HG02870 (cell line): ENCODE measurements around the gene GNB1.

Source experiments
- ATAC-seq: cut with Tn5 transposase; IDR thresholded peaks from one replicate; pipeline ENCODE4 v1.9.1; 2021; ENCODE audit warnings: mild to moderate bottlenecking, moderate library complexity; ENCODE audit not compliant: unreplicated experiment

The GNB1 gene

DNA sequence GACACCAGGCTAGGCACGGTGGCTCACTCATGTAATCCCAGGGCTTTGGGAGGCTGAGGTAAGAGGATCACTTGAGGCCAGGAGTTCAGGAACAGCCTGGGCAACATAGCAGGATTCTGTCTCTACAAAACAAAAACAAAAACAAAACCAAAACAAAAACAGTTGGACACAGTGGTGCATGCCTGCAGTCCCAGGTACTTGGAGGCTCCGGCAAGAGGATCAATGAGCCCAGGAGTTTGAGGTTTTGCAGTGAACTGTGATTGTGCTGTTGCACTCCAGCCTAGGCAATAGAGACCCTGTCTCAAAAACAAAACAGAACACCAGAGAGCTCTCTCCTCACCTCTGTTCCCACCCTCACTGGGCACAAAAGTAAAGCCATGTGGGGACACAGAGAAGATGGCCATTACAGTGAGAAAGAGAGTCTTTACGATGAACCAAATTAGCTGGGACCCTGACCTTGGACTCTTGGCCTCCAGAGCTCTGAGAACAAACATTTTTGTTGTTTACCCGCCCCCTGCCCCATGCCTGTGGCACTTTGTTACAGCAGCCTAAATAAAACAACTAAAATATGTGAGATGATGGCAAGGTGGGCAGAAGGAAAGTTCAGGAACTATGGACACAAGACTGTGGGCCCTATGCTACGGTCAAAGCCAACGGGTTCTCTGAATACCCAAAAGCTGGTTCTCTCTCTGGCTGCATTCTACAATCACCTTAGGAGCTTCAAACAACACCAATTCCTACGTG lies 122.5 kb downstream of the GNB1 start:
- no peak for ATAC-seq

DNA sequence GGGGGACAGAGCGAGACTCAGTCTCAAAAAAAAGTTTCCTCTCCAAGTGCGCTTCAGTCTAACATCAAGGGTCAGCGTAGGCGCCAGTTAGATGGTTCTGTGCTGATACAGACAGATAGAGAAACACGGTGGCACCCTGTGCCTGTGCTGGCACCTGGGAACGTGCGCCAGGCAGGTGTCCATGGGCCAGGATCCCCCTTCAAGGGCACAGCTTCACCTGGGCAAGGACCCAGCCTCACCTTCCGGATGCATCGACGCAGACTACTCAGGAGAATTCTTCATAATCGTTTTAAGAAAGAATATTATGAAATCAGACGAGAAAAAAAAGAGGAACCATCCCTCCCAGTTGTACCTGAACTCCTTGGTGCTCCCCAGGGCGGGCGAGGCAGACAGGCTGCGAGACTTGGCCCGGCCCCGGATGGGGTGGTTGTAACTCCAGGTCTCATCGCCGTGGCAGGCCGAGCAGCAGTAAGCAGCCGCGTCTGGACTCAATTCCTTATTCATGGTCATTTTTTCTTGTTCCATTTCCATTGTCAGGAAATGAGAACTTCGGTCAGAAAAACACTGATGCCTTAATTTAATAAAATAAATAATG lies 125.9 kb downstream of the GNB1 start:
- no peak for ATAC-seq

DNA sequence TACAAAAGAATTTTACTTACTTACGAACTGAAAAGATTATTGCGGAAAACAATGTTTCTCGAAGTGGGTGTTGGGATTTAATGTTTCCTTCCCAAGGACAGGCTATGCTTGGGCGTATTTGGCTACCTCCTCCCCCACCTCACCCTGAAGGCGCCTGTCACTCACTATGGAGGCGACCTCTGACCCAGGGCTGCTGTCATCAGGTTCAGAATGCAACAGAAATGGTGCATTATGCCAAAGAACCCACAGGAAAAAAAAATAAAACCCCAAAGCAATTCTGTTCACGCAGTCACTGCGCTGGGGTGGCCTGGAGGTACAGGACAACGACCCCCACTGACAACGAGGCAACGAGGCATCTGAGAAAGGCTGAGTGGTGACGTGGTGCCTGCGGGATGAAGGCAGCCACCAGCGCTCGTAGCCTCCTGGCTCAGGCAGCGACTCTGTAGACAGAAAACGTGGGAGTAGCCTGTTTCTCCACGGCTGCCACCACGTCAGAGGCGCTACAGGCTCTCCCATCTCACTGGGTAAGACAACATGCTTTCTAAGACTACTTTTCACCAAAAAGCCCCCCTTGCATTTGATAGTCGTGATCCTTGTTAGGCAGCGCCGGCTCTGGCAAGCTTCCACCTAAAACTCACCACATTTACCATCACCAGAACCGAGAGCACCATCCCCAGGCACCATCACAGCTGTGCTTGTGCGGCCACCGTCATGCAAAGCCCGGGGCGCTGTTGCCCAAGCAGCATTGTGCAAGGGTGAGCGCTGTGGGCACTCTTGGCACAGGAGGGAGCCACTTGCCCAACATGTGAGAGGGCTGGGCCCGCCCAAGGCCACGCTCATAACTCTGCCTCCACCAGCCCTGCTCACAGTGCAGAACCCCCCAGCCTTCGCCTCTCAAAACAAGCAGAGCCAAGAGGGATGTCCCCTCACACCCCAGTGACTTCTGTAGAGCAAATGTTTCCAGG lies 126.9 kb downstream of the GNB1 start:
- no peak for ATAC-seq

DNA sequence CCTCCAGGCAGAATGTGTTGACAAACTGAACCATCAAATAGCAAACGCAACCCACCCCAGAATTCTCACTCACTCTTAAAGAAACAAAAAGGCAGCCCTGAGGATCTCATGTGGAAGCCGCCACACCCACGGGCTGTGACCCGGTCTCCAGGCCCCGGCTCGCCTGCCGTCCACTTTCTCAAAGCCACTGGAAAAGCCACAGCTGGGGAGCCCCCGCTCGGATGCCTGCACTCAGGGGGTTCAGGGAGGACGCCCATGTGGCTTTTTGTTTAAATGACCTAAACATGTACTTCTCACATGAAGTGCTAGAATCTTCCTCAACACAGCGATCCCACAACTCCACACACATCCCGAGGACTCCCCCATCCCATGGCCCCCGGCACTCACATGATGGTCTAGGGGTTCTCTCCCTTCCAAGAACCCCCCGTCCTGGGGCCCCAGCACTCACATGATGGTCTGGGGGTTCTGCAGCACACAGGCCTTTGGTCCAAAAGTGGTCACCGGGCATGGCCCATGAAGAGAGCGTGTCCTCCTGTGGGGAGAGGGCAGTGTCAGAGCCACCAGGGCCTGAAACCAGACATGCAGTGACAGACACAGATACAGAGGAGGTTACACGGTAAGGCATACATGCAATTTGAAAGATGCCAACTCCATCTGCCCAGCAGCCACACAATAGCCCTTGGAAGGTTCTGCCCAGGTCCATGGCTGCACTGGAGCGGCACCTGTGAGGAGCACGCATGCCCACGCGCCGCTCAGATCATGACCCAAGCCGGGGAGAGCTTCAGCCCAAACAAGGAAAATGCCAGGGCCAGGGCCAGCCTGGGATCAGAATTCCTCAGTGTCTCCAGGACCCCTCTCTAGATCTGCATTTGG lies 129.1 kb downstream of the GNB1 start:
- no peak for ATAC-seq

DNA sequence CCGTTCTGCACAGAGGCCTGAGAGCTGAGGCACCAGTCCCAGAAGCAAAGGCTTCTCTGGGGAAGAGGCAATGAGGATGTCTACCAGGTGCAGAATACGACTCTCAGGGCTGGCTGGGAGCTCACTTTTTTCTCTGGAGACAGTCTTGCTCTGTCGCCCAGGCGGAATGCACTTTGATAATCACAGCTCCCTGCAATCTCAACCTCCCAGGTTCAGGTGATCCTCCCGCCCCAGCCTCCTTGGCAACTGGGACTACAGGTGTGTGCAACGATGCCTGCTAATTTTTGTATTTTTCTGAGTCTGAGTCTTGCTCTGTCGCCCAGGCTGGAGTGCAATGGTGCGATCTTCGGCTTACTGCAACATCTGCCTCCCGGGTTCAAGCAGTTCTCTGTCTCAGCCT lies 130.2 kb downstream of the GNB1 start:
- no peak for ATAC-seq

DNA sequence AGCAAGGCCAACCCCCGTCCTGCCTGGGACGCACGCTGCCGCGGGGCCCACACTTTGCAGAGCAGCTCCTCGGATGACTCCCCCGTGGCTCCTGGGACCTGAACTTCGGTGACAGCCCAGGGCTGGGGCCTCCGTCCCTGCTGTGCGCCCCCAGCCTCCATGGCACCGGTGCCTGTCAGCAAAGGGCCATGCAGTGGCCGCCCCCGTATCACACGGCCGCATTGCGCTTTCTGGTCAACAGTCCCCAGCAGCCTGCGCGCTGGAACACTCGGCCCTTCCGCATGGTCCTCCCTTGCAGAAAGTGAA lies 130.6 kb downstream of the GNB1 start:
- no peak for ATAC-seq

DNA sequence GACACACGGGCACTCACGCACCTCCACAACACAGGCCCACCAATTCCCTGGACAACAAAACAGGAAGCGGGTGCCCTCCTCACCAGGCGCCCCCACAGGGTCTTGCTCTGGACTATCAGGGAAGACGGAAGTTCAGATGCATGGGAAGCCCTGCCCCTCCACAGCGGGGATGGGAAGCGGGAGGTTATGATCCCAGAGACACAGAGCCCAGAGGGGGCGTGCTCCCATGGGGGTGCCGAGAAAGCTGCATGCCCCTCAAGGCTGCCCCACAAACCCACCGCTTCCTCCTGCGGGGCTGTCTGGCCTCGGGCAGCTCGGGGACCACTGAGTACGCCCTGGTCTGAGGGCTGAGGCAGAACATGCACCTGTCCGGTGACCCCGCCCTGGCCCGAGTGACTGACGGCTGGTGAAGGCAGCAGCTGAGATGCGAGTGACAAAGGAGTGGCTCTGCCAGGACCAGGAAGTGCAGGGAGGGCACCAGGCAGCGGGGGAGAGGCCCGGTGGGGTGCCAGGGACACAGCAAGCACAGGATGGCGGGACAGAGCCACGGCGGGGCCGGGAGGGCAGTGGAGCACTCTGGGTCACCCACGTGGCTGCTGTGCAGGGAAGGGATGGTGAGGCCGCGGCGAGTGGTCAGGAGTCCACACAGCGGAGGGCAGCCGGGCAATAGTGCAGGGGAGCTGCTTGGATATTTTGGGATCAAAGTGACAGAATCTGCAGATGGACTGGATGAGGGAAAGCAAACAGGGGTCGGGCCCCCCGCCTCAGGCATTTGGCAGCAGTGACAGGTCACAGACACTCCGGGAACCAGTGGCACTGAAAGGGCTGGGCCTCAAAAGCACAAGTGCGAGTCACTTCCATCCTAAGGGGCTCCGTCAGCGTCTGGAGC lies 131.2 kb downstream of the GNB1 start:
- no peak for ATAC-seq

DNA sequence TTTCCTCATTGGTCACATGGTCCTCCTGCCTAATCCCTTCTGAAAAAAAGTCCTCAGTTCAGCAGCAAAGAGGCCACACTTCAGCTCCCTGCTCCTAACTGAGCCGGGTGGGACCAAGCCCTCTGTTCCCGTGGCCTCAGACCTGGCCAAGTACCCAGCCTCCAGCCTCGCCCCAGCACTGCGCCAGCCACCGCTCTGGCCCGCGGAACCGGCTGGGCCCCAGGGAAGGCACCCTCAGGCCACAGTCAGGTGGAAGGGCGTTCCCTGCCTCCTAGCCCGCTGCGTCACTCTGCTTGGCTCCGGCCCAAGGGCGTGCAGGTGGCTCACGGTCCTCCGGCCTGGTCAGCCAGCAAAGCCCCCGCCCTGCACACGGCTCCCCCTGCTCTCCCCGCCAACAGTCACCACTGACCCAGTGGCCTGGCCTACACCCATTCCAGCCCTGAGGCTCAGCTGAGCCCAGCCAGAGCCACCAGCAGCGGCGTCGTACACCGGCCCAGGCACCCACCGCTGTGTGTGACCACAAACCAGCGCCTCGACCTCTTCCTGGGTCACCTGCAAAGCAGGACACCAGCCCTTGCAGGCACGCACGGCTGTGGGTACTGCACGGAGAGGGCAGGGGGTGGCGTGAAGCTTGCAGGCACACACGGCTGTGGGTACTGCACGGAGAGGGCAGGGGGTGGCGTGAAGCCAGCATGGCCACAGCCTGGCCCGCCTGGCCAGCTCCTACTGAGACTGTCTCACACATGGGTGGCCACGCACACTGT lies 132.0 kb downstream of the GNB1 start:
- no peak for ATAC-seq

DNA sequence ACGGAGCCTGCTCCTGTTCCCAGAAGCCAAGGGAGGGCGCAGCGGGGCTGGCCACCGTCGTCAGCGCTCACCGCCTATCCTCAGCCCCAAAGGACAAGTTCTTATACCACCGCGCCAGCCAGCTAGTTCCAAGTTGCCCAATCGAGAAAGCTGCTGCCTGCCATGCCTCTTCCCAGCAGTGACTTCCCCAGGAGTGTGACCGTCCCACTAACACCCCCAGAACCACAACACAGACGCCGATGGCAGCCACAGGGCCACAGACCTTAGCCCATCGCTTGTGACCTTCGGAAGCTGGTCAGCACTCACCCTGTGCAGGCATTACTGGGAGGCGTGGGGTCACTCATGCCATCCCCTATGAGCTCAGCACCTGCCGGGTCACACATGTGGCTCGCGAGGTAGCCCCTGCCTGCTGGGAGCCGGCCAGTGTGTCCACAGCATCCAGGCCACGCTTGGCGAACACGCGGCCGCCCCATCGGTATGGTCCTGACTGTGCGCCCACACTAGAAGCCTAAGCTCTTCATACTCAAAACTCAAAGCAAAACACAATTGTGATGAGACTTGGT lies 132.7 kb downstream of the GNB1 start:
- no peak for ATAC-seq

DNA sequence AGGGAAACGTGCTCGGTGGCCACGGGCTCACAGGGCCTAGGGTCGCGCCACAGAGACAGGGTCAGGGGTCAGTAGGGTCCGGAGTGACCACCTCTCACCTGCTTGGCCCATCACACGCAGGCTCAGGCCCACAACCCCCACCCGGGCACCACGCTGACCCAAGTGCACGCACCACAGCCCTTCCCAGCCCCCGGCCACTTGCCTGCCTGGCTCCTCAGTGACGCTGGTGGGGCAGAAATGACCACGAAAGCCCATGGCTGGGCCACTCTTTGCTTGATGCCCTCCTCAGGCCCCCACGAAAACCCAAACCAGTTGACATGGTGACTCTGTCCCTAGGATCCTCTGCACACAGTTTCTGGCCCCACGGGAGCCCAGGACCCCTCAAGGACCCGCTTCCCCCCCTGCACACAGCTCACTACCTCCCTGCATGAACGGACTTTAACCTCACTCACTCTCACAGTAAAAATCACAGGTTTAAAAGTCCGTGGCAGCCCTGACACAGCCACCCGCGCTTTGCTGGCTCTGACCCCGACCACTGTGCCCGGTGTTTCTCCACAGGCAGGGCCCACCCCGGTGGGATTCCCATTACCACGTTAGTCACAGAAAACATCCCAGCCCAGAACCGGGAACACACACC lies 133.3 kb downstream of the GNB1 start:
- ATAC-seq, result no peak

DNA sequence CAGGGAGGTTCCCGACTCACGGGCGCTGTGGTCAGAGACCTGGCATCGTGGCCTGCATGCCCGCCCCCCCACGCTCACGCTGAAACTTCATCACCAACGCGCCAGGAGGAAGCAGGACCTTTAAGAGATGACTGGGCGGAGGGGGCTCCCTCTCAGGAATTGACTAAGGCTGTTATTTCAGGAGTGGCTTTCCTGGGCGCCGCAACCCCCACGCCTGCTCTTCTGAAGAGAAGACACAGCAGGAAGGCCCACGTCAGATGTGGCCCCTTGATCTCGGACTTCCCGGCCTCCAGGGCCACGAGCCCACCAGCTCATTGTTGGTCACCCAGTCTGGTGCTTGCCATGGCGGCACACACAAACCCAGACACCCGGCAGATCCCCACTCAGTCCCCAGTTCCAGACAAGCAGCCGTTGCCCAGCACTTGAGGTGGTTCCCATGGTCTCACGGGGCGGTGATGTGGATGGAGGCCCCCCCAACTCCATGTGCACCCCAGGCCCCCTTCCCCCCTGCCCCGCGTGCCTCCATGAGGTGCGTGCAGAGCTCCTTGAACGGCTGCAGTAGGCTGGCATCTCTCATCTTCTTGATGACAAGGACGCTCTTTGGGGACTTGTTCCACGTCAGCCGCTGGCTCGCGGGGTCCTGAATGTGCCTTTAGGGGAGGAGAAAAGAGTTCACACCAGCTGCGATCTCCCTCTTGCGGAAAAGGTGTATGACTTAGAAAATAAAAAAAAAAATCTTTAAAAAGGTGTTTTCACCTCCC lies 134.0 kb downstream of the GNB1 start:
- ATAC-seq, result no peak

DNA sequence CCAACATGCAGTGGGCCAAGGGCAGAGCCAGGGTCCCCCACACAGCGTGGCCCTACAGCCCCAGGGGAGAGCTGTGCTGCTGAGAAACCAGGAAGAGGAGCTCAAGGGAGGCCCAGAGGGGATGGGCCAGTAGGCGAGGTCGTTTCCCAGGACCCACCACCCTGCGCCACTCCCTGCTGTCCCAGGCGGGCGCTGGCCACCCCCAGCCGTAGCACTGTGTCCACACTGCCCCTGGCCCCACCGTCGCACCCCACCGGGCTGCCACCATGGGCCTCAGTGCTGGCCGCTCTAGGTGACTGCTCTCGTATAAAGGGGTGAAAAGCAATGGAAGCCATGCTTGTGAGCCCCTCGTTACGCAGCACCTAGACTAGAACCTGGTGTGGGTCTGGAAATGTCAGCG lies 135.0 kb downstream of the GNB1 start:
- no peak for ATAC-seq

DNA sequence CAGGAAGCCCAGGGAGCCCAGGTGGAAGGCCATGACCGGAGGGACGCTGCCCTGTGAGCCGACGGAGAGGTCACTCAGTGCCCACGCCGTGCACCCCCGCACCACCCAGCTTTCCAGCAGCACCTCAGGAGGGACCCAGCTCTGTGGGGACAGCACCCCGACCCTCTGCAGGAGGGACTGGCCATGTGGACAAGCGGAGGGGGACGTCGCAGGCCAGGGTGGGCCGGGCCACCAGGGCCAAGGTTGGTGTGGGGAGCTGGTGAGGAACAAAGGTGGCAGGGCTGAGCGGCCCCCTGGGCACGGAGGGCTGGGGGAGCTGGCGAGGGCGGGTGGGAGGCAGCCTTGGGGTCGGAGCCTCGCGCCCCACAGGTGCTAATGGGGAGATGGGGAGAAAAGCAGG lies 135.5 kb downstream of the GNB1 start:
- ATAC-seq, result no peak

DNA sequence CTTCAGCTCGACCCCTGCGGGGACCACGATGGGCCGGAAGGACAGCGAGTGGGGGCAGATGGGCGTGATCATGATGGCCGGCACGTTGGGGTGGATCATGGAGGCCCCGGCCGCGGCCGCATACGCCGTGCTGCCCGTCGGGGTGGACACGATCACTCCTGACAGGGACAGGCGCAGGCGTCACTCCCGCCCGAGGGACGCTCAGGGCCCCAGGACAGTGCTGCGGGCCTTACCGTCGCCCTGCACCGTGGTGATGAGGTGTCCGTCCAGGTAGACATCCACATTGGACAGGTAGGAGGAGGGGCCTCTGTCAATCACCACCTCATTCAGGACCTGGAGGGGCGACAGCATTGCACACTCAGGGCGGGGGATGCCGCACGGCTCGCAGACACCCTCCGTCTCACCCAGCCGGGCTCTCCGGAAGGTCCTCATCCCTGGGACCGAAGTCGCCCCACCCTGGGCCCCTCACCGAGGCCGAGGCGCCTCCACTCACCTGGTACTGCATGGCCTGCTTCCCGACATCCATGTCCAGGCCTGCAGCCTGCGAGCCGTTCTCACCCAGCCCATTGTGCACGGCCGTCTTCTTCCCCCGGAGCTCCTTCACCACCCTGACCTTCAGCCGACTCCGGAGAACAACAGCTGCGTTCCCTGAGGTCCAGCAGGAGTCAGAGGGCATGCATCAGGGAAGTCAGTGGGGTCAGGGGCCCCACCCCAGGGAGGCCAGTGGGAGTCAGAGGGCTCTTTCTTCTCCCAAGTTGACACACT lies 136.7 kb downstream of the GNB1 start:
- ATAC-seq, result no peak

DNA sequence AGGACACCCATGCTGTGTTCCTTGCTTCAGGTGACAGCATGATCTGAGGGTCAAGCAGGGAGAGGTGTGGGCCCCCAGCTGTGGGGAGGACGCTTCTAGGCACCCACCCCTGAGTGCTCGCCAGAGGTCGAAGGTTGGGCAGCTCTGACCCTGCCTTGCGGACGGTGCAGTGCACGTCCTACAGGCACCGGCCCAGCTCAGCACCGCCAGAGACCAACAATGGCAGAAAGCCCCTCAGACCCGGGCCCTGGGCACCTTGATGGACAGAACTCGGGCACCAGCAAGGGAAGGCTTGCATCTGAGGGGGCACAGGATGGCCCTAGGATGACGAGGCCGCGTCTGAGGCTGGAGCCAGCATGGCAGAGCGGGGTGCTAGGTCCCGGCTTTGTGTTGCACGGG lies 137.3 kb downstream of the GNB1 start:
- no peak for ATAC-seq

DNA sequence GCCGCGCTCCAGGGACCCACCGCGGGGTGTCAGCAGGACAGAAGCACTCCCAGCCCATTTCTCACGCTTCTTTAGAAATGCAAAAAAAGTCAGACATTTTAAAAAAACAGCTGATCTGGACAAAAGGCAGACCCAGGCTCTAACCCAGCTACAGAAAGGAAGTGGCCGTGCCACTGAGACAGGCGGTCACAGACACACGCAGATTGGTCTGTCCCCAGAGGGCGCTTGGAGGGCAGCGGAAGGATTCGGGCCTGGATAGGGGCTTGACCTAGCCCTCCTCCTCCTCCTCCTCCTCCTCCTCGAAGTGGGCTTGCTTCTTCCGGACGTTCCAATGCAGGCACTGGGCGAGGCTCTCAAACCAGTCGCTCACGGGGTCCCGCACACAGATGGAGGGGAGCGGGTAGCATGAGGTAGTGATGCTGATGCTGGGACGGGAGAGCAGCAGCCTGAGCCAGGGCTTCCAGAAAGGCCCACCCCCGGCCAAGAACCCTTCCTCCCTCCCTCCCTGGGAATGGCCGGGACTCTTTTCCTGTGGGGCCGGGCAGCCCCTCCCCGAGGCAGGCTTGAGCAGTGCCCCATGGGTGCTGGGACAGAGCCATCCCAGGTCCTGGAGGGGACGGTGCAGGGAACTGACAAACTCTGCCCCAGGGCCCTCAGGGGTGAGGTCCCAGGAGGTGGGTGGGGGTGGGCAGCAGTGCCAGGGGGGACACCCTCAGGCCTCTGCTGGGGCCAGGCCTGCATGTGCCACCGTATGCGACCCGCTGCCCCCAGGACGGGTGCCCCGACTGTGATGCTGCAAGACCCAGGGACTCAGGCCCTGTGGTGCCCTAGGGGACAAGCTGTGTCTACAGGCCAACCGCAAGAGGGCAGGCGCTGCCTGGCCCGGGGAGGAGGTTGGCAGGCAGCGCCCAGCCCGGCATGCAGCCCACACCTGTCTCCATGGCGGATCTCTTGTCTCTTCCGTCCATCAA lies 138.0 kb downstream of the GNB1 start:
- no peak for ATAC-seq
